Transverse colon (tissue), 4 donors: ENCODE data around the gene BMP8A.
"Not testable (repeated sequence)": the region's sequence is repeated elsewhere in the genome, so short reads cannot be mapped to it uniquely, and the experiment has no call there.

Experiments used
- EP300 ChIP-seq: sonication (generic); formaldehyde crosslinking; IDR thresholded peaks from one replicate; pipeline ENCODE4 v1.6.1; 2017; ENCODE audit warnings: antibody characterized with exemption, low read depth
- POLR2A ChIP-seq: fragments of 450-650 bp; IDR thresholded peaks from one replicate; pipeline ENCODE4 v1.6.1; 2016; ENCODE audit warnings: antibody characterized with exemption, mild to moderate bottlenecking, moderate library complexity
- POLR2AphosphoS5 ChIP-seq, 3 donors: sonication (generic); formaldehyde crosslinking; IDR thresholded peaks; one replicate each; pipeline ENCODE4 v1.6.1; 2016; ENCODE audit warnings: antibody characterized with exemption in 3 of 3
- TF ChIP-seq, protein P1 (sequence below), 5 experiments: fragments of 200-600 bp in 3 of 5; fragments of 450-650 bp in 2 of 5; sonication (generic) in 3 of 5; IDR thresholded peaks; 1 replicate in 2 of 5; 2 replicates in 3 of 5; pipeline ENCODE4 v1.5.1; 2016 to 2017; ENCODE audit warnings: antibody characterized with exemption in 5 of 5, inconsistent platforms in 3 of 5, mild to moderate bottlenecking in 2 of 5, moderate library complexity in 1 of 5

DNA sequence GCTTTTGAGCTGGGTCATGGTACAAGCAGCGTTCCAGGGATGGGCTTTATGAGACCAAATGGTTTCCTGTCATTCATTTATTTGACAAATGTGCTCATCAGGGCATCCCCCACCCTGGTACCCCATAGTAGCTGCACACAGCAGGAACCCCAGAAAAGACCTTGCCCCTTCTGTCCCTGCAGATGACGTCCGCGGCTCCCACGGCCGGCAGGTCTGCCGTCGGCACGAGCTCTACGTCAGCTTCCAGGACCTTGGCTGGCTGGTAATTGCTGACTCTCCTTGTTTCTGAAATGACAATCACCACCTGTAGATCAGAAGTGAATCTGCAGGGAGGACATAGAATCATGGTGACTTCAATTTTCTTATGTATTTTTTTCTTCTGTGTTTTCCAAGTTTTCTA is 30.8 kb downstream of the BMP8A start:
- TF ChIP-seq, protein P1, sequence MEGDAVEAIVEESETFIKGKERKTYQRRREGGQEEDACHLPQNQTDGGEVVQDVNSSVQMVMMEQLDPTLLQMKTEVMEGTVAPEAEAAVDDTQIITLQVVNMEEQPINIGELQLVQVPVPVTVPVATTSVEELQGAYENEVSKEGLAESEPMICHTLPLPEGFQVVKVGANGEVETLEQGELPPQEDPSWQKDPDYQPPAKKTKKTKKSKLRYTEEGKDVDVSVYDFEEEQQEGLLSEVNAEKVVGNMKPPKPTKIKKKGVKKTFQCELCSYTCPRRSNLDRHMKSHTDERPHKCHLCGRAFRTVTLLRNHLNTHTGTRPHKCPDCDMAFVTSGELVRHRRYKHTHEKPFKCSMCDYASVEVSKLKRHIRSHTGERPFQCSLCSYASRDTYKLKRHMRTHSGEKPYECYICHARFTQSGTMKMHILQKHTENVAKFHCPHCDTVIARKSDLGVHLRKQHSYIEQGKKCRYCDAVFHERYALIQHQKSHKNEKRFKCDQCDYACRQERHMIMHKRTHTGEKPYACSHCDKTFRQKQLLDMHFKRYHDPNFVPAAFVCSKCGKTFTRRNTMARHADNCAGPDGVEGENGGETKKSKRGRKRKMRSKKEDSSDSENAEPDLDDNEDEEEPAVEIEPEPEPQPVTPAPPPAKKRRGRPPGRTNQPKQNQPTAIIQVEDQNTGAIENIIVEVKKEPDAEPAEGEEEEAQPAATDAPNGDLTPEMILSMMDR (IDR thresholded peaks at IDR 0.05): not testable (repeated sequence)
- TF ChIP-seq EP300; POLR2AphosphoS5 (IDR thresholded peaks at IDR 0.05); POLR2A: not testable (repeated sequence)
